ENCODE results near the gene PGK1.
"Not testable (repeated sequence)": the region's sequence is repeated elsewhere in the genome, so short reads cannot be mapped to it uniquely, and the experiment has no call there.

The PGK1 gene

GRCh38 chrX:78074088-78074487, 30.0 kb upstream of the PGK1 start:
- DNase-seq (ENCODE audit: low read depth in 2 of 2), result no peak
- TF ChIP-seq, protein P1, sequence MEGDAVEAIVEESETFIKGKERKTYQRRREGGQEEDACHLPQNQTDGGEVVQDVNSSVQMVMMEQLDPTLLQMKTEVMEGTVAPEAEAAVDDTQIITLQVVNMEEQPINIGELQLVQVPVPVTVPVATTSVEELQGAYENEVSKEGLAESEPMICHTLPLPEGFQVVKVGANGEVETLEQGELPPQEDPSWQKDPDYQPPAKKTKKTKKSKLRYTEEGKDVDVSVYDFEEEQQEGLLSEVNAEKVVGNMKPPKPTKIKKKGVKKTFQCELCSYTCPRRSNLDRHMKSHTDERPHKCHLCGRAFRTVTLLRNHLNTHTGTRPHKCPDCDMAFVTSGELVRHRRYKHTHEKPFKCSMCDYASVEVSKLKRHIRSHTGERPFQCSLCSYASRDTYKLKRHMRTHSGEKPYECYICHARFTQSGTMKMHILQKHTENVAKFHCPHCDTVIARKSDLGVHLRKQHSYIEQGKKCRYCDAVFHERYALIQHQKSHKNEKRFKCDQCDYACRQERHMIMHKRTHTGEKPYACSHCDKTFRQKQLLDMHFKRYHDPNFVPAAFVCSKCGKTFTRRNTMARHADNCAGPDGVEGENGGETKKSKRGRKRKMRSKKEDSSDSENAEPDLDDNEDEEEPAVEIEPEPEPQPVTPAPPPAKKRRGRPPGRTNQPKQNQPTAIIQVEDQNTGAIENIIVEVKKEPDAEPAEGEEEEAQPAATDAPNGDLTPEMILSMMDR (IDR thresholded peaks at IDR 0.05; ENCODE audit: low read depth, low read length), result no peak
- H3K4me3 ChIP-seq (replicated peaks in 1 of 2; ENCODE audit: low read depth in 2 of 2, low read length in 2 of 2), result no peak overlapping the region

DNA sequence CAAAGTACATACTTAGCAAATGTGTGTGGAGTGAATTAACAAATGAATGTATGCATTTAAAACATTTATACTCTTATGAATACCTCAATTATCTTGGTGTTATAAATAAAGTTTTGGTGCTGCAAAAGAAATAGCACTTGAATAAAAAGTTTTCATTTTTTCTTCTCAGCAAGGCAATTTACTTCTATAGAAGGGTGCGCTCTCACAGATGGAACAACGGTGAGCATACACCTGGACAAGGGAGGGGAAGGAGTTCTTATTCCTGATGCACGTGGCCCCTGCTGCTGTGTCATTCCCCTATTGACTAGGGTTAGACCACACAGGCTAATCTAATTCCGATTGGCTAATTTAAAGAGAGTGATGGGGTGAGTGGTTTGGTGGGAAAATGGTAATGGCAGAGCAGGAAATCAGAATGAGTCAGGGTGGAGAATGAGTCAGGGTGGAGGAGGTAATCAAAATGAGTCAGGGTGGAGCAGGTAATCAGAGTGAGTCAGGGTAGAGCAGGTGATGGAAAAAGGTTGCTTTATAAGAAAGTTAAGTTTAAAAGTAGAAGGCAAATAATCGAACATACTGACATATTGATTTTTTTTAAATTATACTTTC, 28.2 kb upstream of the PGK1 start:
- no peak overlapping the region for H3K4me3 ChIP-seq (replicated peaks in 1 of 2; ENCODE audit: low read depth in 2 of 2, low read length in 2 of 2)
- TF ChIP-seq, protein P1 (IDR thresholded peaks at IDR 0.05; ENCODE audit: low read depth, low read length), result no peak
- DNase-seq (ENCODE audit: low read depth in 2 of 2), result peak in 1 of 2 donors; percentile 9

DNA sequence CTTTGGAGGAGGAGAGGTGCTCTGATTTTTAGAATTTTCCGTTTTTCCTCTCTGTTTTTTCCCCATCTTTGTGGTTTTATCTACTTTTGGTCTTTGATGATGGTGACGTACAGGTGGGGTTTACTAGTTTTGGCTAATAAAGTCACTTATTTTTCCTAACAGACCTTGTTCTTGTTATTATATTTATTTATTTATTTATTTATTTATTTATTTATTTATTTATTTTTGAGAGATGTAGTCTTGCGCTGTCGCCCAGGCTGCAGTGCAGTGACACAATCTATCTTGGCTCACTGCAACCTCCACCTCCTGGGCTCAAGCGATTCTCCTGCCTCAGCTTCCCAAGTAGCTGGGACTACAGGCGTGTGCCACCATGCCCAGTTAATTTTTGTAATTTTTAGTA, 22.6 kb upstream of the PGK1 start:
- H3K4me3 ChIP-seq (replicated peaks in 1 of 2; ENCODE audit: low read depth in 2 of 2, low read length in 2 of 2); DNase-seq (ENCODE audit: low read depth in 2 of 2): not testable (repeated sequence)

DNA sequence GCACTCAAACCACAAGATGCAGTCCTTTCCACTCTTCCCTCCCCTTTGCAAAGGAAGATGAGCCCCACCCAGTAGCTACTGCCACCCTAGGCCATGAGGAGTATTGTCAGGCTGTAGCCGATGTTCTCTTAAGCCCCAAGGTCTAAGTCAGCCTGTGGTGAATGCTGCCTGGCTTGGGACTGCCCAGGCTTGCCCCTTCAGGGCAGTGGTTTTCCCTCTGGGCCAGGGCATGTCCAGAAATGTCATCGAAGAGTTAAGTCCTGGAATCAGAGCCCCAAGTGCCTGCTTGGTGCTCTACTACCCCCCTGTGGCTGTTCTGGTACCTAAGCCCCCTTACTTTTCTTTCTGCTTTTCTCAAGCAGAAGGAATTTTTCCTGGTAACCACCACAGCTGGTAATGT, 11.8 kb upstream of the PGK1 start:
- H3K4me3 ChIP-seq (replicated peaks in 1 of 2; ENCODE audit: low read depth in 2 of 2, low read length in 2 of 2), result no peak overlapping the region
- DNase-seq (ENCODE audit: low read depth in 2 of 2), result peak; percentile 66 to 69
- TF ChIP-seq, protein P1 (IDR thresholded peaks at IDR 0.05; ENCODE audit: low read depth, low read length), result peak; percentile 48

- H3K4me3 ChIP-seq (replicated peaks in 1 of 2; ENCODE audit: low read depth in 2 of 2, low read length in 2 of 2), result no peak overlapping the region
- no peak for DNase-seq (ENCODE audit: low read depth in 2 of 2)
- TF ChIP-seq, protein P1 (IDR thresholded peaks at IDR 0.05; ENCODE audit: low read depth, low read length), result no peak
Observed at GRCh38 chrX:78098108-78098507, 5.9 kb upstream of the PGK1 start.

DNA sequence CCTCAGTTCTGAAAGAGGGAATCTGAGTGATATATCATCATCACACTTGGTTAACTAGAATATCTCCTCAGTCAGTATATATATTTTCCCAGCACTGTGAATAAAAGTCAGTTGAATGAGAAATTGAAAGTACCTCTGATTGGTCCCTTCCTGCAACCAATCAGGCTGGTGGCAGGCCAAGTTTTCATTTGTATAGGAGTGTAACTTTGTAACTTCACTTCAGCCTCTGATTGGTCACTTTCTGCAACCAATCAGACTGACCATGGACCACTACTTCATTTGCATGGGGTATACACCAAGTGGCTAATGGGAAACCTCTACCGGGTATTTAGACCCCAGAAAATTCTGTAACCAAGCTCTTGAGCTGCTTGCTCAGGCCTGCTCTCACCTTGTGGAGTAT, 2.0 kb upstream of the PGK1 start:
- no peak overlapping the region for H3K4me3 ChIP-seq (replicated peaks in 1 of 2; ENCODE audit: low read depth in 2 of 2, low read length in 2 of 2)
- DNase-seq (ENCODE audit: low read depth in 2 of 2), result peak; percentile 16 to 20
- TF ChIP-seq, protein P1 (IDR thresholded peaks at IDR 0.05; ENCODE audit: low read depth, low read length), result no peak

- peak overlapping the region; percentile 37 to 39 for H3K4me3 ChIP-seq (replicated peaks in 1 of 2; ENCODE audit: low read depth in 2 of 2, low read length in 2 of 2)
- DNase-seq (ENCODE audit: low read depth in 2 of 2), result no peak
- TF ChIP-seq, protein P1 (IDR thresholded peaks at IDR 0.05; ENCODE audit: low read depth, low read length), result no peak
Observed at GRCh38 chrX:78103001-78103622, 936 bp upstream of the PGK1 start.
